WTC11 (cell line): ENCODE results near the gene PTPRJ. TPM values are rescaled to one million over a fixed set of nuclear protein-coding genes. Genes with fewer than 3 reads are reported as not detected.
A peak's percentile ranks its signal among the peaks of the same experiment; 100 is the strongest.

Experiments
- ATAC-seq: fragments of 200-7000 bp; cut with Tn5 transposase; 2 replicates; pipeline ENCODE4 v1.10.0; 2021; ENCODE audit warnings: mild to moderate bottlenecking, moderate library complexity
- CTCF ChIA-PET: fragments of 300-600 bp; sonication (Branson Sonifier 250); formaldehyde crosslinking; loops from one replicate; lab custom pipeline; 2021; ENCODE audit warnings: antibody characterized with exemption; lab: Charles Lee
- POLR2A ChIA-PET: fragments of 350-600 bp; sonication (Branson Sonifier 250); formaldehyde crosslinking; loops from one replicate; lab custom pipeline; 2021; ENCODE audit warnings: antibody characterized with exemption; lab: Charles Lee
- DNase-seq: peaks from one replicate; pipeline ENCODE4 v3.0.0; 2021; ENCODE audit warnings: low spot score
- H3K27ac Mint-ChIP-seq: 2 replicates; pipeline ENCODE4 v1.8.0; 2021; ENCODE audit warnings: mixed read lengths
- H3K27me3 Mint-ChIP-seq: 2 replicates; pipeline ENCODE4 v1.8.0; 2021; ENCODE audit warnings: low read depth, mild to moderate bottlenecking, moderate library complexity, mixed read lengths
- H3K36me3 Mint-ChIP-seq: 2 replicates; pipeline ENCODE4 v1.8.0; 2021; ENCODE audit warnings: mixed read lengths
- H3K4me1 Mint-ChIP-seq: 2 replicates; pipeline ENCODE4 v1.8.0; 2022; ENCODE audit warnings: mixed read lengths
- H3K4me3 Mint-ChIP-seq: 2 replicates; pipeline ENCODE4 v1.8.0; 2021; ENCODE audit warnings: mild to moderate bottlenecking, moderate library complexity, mixed read lengths
- H3K9me3 Mint-ChIP-seq: 2 replicates; pipeline ENCODE4 v1.8.0; 2021; ENCODE audit warnings: mixed read lengths
- ATF1 ChIP-seq: sonication (generic); formaldehyde crosslinking; IDR thresholded peaks from 2 replicates; pipeline ENCODE4 v1.8.1; 2023; ENCODE audit warnings: mild to moderate bottlenecking, moderate library complexity, missing genetic modification reagents
- CREB1 ChIP-seq: sonication (generic); formaldehyde crosslinking; IDR thresholded peaks from 2 replicates; pipeline ENCODE4 v1.8.0; 2023; ENCODE audit warnings: mild to moderate bottlenecking, missing genetic modification reagents
- CREM ChIP-seq: sonication (generic); formaldehyde crosslinking; IDR thresholded peaks from 2 replicates; pipeline ENCODE4 v1.8.1; 2022; ENCODE audit warnings: mild to moderate bottlenecking, missing genetic modification reagents, moderate library complexity
- ELF4 ChIP-seq: sonication (generic); formaldehyde crosslinking; IDR thresholded peaks from 2 replicates; pipeline ENCODE4 v1.8.1; 2022; ENCODE audit warnings: low read depth, mild to moderate bottlenecking, moderate library complexity, missing genetic modification reagents
- JAZF1 ChIP-seq: fragments of 250-450 bp; sonication (Bioruptor Pico); IDR thresholded peaks from 2 replicates; pipeline ENCODE4 v1.9.0; 2021; ENCODE audit warnings: moderate library complexity, mild to moderate bottlenecking, inconsistent platforms
- MYBL2 ChIP-seq: sonication (generic); formaldehyde crosslinking; IDR thresholded peaks from 2 replicates; pipeline ENCODE4 v1.8.1; 2023; ENCODE audit warnings: mild to moderate bottlenecking, moderate library complexity, missing genetic modification reagents
- ZBTB21 ChIP-seq: sonication (generic); formaldehyde crosslinking; IDR thresholded peaks from 2 replicates; pipeline ENCODE4 v1.8.1; 2023; ENCODE audit warnings: mild to moderate bottlenecking, missing genetic modification reagents, borderline replicate concordance
- total RNA-seq: library from RNA; stranded (reverse); gene quantifications from 3 replicates; pipeline ENCODE4 v1.2.3, GENCODE V29; 2021
- TF ChIP-seq, protein P1 (sequence below): fragments of 250-450 bp; sonication (Bioruptor Pico); IDR thresholded peaks from 2 replicates; pipeline ENCODE4 v1.9.0; 2021; ENCODE audit warnings: mild to moderate bottlenecking, borderline replicate concordance
- TF ChIP-seq, protein P2 (sequence below): sonication (generic); formaldehyde crosslinking; IDR thresholded peaks from 2 replicates; pipeline ENCODE4 v1.8.1; 2022; ENCODE audit warnings: mild to moderate bottlenecking, moderate library complexity, missing genetic modification reagents
- TF ChIP-seq, protein P3 (sequence below): sonication (generic); formaldehyde crosslinking; IDR thresholded peaks from 2 replicates; pipeline ENCODE4 v1.8.0; 2022; ENCODE audit warnings: mild to moderate bottlenecking, missing genetic modification reagents
- TF ChIP-seq, protein P4 (sequence below): sonication (generic); formaldehyde crosslinking; IDR thresholded peaks from 2 replicates; pipeline ENCODE4 v1.8.0; 2023; ENCODE audit warnings: missing genetic modification reagents, mild to moderate bottlenecking, borderline replicate concordance
- TF ChIP-seq, protein P5 (sequence below): sonication (generic); formaldehyde crosslinking; IDR thresholded peaks from 2 replicates; pipeline ENCODE4 v1.8.0; 2022; ENCODE audit warnings: missing genetic modification reagents

The PTPRJ gene
- total RNA-seq, 1 experiment from 2014 or later: 19.5 TPM

DNA sequence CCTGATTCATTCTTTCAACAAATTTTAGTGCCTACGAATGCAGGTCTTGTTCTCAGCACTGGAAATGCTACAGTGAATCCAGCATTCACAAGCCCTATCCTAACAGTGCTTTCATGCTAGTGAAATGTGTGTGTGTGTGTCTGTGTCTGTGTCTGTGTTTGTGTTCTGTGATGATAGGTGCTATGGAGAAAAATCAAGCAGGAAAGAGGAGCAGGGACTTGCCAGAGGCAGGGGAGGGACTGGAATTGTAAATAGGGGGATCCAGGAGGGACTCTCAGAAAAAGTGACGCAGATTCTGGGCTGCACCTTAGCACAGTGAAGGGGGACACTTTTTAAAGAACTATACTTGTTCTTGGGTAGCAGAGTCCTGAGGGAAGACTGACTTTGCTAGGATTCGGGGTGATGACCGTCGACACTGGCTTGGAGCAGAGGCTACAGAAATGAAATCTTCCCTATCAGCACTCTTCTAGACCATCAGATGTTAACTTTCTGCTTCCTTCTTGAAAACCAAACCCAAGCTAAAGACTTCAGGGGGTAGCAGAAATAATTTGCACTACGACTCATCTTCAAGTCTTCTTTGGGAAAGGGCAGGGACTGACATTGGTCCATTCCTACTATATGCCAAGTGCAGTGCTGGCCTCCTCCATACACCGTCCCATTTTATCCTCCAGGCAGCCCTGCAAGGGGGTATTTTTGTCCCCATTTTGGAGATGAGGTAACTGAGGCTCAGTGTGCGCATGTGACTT lies 39.3 kb upstream of the PTPRJ start:
- ChIA-PET CTCF (interaction anchor here (1.2 to 1.5 kb wide), 2 partner anchors 22 to 167 kb away, joined by 3 to 4 read pairs; no protein-coding TSS in a partner anchor), POLR2A (no interaction called here)
- Mint-ChIP-seq H3K9me3 (no peaks in the 10 kb centered on the region), H3K4me1 (peaks cover 22% of the 10 kb centered on the region), H3K36me3 (no peaks in the 10 kb centered on the region), H3K4me3 (no peak overlapping the region), H3K27me3 (no peaks in the 10 kb centered on the region), H3K27ac (peak overlapping the region; percentile 18; the same call in 1 of the 2 replicates)
- no peak for ATAC-seq
- no peak for DNase-seq
- TF ChIP-seq, protein P1, sequence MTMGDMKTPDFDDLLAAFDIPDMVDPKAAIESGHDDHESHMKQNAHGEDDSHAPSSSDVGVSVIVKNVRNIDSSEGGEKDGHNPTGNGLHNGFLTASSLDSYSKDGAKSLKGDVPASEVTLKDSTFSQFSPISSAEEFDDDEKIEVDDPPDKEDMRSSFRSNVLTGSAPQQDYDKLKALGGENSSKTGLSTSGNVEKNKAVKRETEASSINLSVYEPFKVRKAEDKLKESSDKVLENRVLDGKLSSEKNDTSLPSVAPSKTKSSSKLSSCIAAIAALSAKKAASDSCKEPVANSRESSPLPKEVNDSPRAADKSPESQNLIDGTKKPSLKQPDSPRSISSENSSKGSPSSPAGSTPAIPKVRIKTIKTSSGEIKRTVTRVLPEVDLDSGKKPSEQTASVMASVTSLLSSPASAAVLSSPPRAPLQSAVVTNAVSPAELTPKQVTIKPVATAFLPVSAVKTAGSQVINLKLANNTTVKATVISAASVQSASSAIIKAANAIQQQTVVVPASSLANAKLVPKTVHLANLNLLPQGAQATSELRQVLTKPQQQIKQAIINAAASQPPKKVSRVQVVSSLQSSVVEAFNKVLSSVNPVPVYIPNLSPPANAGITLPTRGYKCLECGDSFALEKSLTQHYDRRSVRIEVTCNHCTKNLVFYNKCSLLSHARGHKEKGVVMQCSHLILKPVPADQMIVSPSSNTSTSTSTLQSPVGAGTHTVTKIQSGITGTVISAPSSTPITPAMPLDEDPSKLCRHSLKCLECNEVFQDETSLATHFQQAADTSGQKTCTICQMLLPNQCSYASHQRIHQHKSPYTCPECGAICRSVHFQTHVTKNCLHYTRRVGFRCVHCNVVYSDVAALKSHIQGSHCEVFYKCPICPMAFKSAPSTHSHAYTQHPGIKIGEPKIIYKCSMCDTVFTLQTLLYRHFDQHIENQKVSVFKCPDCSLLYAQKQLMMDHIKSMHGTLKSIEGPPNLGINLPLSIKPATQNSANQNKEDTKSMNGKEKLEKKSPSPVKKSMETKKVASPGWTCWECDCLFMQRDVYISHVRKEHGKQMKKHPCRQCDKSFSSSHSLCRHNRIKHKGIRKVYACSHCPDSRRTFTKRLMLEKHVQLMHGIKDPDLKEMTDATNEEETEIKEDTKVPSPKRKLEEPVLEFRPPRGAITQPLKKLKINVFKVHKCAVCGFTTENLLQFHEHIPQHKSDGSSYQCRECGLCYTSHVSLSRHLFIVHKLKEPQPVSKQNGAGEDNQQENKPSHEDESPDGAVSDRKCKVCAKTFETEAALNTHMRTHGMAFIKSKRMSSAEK: no peak
- TF ChIP-seq, protein P2, sequence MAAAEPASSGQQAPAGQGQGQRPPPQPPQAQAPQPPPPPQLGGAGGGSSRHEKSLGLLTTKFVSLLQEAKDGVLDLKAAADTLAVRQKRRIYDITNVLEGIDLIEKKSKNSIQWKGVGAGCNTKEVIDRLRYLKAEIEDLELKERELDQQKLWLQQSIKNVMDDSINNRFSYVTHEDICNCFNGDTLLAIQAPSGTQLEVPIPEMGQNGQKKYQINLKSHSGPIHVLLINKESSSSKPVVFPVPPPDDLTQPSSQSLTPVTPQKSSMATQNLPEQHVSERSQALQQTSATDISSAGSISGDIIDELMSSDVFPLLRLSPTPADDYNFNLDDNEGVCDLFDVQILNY (CRISPR knock-in tag): no peak
- TF ChIP-seq CREM (no peak), ZBTB21 (CRISPR knock-in tag) (no peak), MYBL2 (CRISPR knock-in tag) (no peak), JAZF1 (no peak), CREB1 (no peak), ATF1 (CRISPR knock-in tag) (no peak), ELF4 (CRISPR knock-in tag) (no peak)
- TF ChIP-seq, protein P3, sequence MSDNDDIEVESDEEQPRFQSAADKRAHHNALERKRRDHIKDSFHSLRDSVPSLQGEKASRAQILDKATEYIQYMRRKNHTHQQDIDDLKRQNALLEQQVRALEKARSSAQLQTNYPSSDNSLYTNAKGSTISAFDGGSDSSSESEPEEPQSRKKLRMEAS (CRISPR knock-in tag): no peak
- TF ChIP-seq, protein P4, sequence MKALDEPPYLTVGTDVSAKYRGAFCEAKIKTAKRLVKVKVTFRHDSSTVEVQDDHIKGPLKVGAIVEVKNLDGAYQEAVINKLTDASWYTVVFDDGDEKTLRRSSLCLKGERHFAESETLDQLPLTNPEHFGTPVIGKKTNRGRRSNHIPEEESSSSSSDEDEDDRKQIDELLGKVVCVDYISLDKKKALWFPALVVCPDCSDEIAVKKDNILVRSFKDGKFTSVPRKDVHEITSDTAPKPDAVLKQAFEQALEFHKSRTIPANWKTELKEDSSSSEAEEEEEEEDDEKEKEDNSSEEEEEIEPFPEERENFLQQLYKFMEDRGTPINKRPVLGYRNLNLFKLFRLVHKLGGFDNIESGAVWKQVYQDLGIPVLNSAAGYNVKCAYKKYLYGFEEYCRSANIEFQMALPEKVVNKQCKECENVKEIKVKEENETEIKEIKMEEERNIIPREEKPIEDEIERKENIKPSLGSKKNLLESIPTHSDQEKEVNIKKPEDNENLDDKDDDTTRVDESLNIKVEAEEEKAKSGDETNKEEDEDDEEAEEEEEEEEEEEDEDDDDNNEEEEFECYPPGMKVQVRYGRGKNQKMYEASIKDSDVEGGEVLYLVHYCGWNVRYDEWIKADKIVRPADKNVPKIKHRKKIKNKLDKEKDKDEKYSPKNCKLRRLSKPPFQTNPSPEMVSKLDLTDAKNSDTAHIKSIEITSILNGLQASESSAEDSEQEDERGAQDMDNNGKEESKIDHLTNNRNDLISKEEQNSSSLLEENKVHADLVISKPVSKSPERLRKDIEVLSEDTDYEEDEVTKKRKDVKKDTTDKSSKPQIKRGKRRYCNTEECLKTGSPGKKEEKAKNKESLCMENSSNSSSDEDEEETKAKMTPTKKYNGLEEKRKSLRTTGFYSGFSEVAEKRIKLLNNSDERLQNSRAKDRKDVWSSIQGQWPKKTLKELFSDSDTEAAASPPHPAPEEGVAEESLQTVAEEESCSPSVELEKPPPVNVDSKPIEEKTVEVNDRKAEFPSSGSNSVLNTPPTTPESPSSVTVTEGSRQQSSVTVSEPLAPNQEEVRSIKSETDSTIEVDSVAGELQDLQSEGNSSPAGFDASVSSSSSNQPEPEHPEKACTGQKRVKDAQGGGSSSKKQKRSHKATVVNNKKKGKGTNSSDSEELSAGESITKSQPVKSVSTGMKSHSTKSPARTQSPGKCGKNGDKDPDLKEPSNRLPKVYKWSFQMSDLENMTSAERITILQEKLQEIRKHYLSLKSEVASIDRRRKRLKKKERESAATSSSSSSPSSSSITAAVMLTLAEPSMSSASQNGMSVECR: no peak
- TF ChIP-seq, protein P5, sequence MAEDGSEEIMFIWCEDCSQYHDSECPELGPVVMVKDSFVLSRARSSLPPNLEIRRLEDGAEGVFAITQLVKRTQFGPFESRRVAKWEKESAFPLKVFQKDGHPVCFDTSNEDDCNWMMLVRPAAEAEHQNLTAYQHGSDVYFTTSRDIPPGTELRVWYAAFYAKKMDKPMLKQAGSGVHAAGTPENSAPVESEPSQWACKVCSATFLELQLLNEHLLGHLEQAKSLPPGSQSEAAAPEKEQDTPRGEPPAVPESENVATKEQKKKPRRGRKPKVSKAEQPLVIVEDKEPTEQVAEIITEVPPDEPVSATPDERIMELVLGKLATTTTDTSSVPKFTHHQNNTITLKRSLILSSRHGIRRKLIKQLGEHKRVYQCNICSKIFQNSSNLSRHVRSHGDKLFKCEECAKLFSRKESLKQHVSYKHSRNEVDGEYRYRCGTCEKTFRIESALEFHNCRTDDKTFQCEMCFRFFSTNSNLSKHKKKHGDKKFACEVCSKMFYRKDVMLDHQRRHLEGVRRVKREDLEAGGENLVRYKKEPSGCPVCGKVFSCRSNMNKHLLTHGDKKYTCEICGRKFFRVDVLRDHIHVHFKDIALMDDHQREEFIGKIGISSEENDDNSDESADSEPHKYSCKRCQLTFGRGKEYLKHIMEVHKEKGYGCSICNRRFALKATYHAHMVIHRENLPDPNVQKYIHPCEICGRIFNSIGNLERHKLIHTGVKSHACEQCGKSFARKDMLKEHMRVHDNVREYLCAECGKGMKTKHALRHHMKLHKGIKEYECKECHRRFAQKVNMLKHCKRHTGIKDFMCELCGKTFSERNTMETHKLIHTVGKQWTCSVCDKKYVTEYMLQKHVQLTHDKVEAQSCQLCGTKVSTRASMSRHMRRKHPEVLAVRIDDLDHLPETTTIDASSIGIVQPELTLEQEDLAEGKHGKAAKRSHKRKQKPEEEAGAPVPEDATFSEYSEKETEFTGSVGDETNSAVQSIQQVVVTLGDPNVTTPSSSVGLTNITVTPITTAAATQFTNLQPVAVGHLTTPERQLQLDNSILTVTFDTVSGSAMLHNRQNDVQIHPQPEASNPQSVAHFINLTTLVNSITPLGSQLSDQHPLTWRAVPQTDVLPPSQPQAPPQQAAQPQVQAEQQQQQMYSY (CRISPR knock-in tag): no peak
